ENCODE data around the gene BAIAP3. TPM values are rescaled to one million over a fixed set of nuclear protein-coding genes. Genes with fewer than 3 reads are reported as not detected.

BAIAP3 gene
- total and polyA plus RNA-seq, 10 donors: 2.7 to 15.7 (median 6.3) TPM

DNA sequence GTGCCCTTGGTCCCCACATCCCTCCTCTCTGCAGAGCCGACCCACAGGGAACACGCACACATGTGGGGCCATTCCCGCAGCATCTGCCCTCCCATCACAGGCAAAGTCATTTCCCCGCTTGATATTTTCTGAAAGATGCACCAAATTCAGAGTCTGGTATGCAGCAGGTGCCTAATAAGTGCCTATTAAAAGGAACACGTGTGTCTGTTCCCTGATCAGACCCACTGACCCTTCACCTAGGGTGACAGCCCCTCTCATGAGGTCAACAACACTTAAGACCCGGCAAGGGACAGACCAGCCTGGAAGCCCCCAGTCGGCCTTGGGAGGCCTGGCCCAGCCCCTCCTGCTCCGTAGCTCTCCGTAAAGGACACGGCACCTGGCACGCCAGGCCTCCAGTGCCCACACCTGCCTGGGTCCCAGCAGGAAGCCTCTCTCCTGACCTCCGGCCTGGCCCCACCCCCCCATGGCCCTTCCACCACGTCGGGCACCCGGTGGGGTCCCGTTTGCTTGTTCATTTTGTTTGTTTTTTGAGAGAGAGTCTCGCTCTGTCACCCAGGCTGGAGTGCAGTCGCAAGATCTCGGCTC lies 61.0 kb downstream of the BAIAP3 start:
- no peaks in the 10 kb centered on the region for H3K4me1 ChIP-seq
- DNase-seq: no peak
- H3K27ac ChIP-seq: no peak overlapping the region
- no peaks in the 10 kb centered on the region for H3K27me3 ChIP-seq (replicated peaks in 1 of 7)
- 88 to 96% (median 92%) methylated on average over 18 to 19 of the region's 19 CpGs for WGBS, 5 donors
- intact Hi-C loops (cut with DNase I; ENCODE audit: low total_unique reads): no loop called here
- H3K4me3 ChIP-seq: no peak overlapping the region
- no peaks in the 10 kb centered on the region for H3K9me3 ChIP-seq
- TF ChIP-seq POLR2AphosphoS5 (IDR thresholded peaks at IDR 0.05) (peak in 1 of 3 donors; percentile 37), POLR2A (IDR thresholded peaks at IDR 0.05) (no peak)
- H3K36me3 ChIP-seq: peaks cover 0 to 100% (median 79%) of the 10 kb centered on the region in 6 donors

DNA sequence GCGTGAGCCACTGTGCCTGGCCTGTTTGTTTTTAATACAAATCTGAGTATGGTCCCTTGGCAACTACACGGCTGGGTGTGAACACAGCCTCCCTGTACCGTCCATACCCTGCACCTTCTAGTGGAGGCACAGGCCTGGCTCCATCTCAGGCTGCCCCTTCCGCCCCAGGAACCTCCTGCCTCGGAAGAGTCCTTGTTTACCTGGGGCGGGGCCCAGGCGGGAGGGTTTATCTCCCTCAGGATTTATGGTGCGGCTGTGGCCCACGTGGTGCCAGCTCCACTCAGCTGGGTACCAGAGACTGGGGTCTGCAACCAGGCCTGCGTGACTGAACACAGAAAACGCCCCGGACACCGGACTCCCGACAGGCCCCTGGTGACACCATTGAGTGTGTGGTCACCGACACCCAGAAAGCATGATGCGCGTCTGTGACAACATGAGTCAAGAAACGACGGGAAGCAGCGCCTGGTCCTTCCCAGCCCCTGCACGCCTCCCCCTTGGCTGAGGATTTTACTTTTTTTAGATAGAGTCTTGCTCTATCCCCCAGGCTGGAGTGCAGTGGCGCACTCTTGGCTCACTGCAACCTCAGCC lies 62.1 kb downstream of the BAIAP3 start:
- H3K27me3 ChIP-seq (replicated peaks in 1 of 7): no peaks in the 10 kb centered on the region
- intact Hi-C loops (cut with DNase I; ENCODE audit: low total_unique reads): no loop called here
- no peaks in the 10 kb centered on the region for H3K9me3 ChIP-seq
- WGBS, 5 donors: 92 to 97% (median 95%) methylated on average over 21 to 22 of the region's 22 CpGs
- DNase-seq: no peak
- no peak overlapping the region for H3K27ac ChIP-seq
- H3K36me3 ChIP-seq: peaks cover 0 to 100% (median 78%) of the 10 kb centered on the region in 6 donors
- no peak overlapping the region for H3K4me3 ChIP-seq
- no peaks in the 10 kb centered on the region for H3K4me1 ChIP-seq
- peak in 1 of 3 donors; percentile 23 for TF ChIP-seq POLR2AphosphoS5 (IDR thresholded peaks at IDR 0.05)
- TF ChIP-seq, protein P1, sequence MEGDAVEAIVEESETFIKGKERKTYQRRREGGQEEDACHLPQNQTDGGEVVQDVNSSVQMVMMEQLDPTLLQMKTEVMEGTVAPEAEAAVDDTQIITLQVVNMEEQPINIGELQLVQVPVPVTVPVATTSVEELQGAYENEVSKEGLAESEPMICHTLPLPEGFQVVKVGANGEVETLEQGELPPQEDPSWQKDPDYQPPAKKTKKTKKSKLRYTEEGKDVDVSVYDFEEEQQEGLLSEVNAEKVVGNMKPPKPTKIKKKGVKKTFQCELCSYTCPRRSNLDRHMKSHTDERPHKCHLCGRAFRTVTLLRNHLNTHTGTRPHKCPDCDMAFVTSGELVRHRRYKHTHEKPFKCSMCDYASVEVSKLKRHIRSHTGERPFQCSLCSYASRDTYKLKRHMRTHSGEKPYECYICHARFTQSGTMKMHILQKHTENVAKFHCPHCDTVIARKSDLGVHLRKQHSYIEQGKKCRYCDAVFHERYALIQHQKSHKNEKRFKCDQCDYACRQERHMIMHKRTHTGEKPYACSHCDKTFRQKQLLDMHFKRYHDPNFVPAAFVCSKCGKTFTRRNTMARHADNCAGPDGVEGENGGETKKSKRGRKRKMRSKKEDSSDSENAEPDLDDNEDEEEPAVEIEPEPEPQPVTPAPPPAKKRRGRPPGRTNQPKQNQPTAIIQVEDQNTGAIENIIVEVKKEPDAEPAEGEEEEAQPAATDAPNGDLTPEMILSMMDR (IDR thresholded peaks at IDR 0.05 in 8 of 11, conservative IDR thresholded peaks at IDR 0.05 in 3 of 11): no peak

DNA sequence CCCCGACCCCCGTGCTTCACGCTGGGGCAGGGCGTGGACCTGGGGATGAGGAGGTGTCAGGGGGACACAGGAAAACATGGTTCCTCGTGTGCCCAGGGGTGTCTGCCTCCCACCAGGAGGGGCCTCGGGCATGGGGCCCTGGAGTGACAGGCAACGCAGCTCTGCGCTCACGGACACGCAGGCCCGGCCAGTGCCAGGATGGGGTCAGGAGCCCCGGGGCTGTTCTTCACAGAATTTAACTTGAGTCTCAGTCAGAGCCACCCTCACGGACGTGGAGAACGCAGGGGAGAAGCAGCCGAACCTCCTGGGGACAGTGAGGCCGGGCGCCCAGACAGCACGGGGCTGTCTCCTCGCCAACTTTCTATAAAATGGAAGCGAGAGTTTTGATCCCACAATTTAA lies 64.3 kb downstream of the BAIAP3 start:
- Histone ChIP-seq H3K36me3 (peaks cover 0 to 100% (median 81%) of the 10 kb centered on the region in 6 donors), H3K27ac (no peak overlapping the region), H3K9me3 (no peaks in the 10 kb centered on the region), H3K4me1 (no peaks in the 10 kb centered on the region), H3K27me3 (replicated peaks in 1 of 7) (no peaks in the 10 kb centered on the region), H3K4me3 (no peak overlapping the region)
- no peak for TF ChIP-seq POLR2A (IDR thresholded peaks at IDR 0.05)
- TF ChIP-seq, protein P1 (IDR thresholded peaks at IDR 0.05 in 8 of 11, conservative IDR thresholded peaks at IDR 0.05 in 3 of 11): no peak
- TF ChIP-seq POLR2AphosphoS5 (IDR thresholded peaks at IDR 0.05): no peak
- WGBS, 5 donors: 96 to 98% (median 96%) methylated on average over 17 to 21 of the region's 21 CpGs
- intact Hi-C loops (cut with DNase I; ENCODE audit: low total_unique reads): no loop called here
- DNase-seq: no peak

DNA sequence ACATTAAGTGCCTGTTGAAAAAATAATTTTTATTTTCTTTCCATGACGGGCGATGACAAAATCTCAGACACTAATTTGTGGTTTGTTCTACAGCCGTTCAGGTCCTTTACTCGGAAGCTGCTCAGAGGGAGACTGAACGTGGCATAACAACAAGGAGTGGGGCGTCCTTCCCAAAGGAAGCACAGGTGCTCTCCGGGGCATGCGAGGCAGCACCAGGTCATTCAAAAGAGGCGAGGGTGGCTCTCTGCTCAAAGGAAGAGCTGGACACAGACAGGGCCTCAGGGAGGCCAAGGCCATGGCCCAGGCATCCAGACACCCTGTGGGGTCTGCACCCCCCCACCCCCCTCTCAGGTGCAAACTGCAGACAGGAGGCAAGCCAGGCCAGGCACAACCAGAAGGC lies 64.9 kb downstream of the BAIAP3 start:
- no peaks in the 10 kb centered on the region for H3K27me3 ChIP-seq (replicated peaks in 1 of 7)
- H3K9me3 ChIP-seq: no peaks in the 10 kb centered on the region
- no peak for DNase-seq
- WGBS, 5 donors: 94 to 97% (median 95%) methylated on average over 9 of the region's 9 CpGs
- intact Hi-C loops (cut with DNase I; ENCODE audit: low total_unique reads): no loop called here
- H3K4me1 ChIP-seq: no peaks in the 10 kb centered on the region
- H3K27ac ChIP-seq: no peak overlapping the region
- TF ChIP-seq, protein P1 (IDR thresholded peaks at IDR 0.05 in 8 of 11, conservative IDR thresholded peaks at IDR 0.05 in 3 of 11): no peak
- no peak for TF ChIP-seq POLR2AphosphoS5 (IDR thresholded peaks at IDR 0.05)
- no peak for TF ChIP-seq POLR2A (IDR thresholded peaks at IDR 0.05)
- no peak overlapping the region for H3K4me3 ChIP-seq
- H3K36me3 ChIP-seq: peaks cover 0 to 100% (median 80%) of the 10 kb centered on the region in 6 donors

Other genes with a start within 250 kb of the BAIAP3 start
- not detected for gene C1QTNF8, start 237.4 kb upstream of the BAIAP3 start, total RNA-seq
- gene C1QTNF8, start 237.4 kb upstream of the BAIAP3 start, polyA plus RNA-seq: not detected
- gene CACNA1H, start 180.5 kb upstream of the BAIAP3 start, total RNA-seq: 1 to 10 TPM in 3 of 7 donors, under 1 TPM in 4; 0.33 to 2.1 (median 0.91) TPM
- 1 to 10 TPM in 1 of 3 donors, under 1 TPM in 2; 0.35 to 1.1 (median 0.39) TPM for gene CACNA1H, start 180.5 kb upstream of the BAIAP3 start, polyA plus RNA-seq
- under 1 TPM in 1 of 7 donors, not detected in 6; 0.46 TPM for gene TPSG1, start 108.4 kb upstream of the BAIAP3 start, total RNA-seq
- gene TPSG1, start 108.4 kb upstream of the BAIAP3 start, polyA plus RNA-seq: not detected
- 1 to 10 TPM in 4 of 7 donors, not detected in 3; 1.1 to 8.2 (median 4.5) TPM for gene TPSB2, start 103.5 kb upstream of the BAIAP3 start, total RNA-seq
- under 1 TPM in 2 of 3 donors, not detected in 1; 0.29 to 0.50 TPM for gene TPSB2, start 103.5 kb upstream of the BAIAP3 start, polyA plus RNA-seq
- 10 to 100 TPM in 2 of 7 donors, 1 to 10 TPM in 3, under 1 TPM in 1, not detected in 1; 0.60 to 17.9 (median 1.8) TPM for gene TPSAB1, start 92.9 kb upstream of the BAIAP3 start, total RNA-seq
- gene TPSAB1, start 92.9 kb upstream of the BAIAP3 start, polyA plus RNA-seq: under 1 TPM; 0.26 to 0.65 (median 0.59) TPM
- under 1 TPM in 1 of 7 donors, not detected in 6; 0.76 TPM for gene TPSD1, start 77.6 kb upstream of the BAIAP3 start, total RNA-seq
- under 1 TPM in 1 of 3 donors, not detected in 2; 0.11 TPM for gene TPSD1, start 77.6 kb upstream of the BAIAP3 start, polyA plus RNA-seq
- gene UBE2I, start 24.0 kb upstream of the BAIAP3 start, total RNA-seq: 100 to 1,000 TPM; 101 to 142 (median 129) TPM
- 10 to 100 TPM; 78.1 to 94.9 (median 83.7) TPM for gene UBE2I, start 24.0 kb upstream of the BAIAP3 start, polyA plus RNA-seq
- 10 to 100 TPM; 31.1 to 73.1 (median 41.5) TPM for gene TSR3, start 18.2 kb downstream of the BAIAP3 start, total RNA-seq
- 10 to 100 TPM; 38.0 to 65.9 (median 55.2) TPM for gene TSR3, start 18.2 kb downstream of the BAIAP3 start, polyA plus RNA-seq
- 10 to 100 TPM; 60.4 to 80.6 (median 73.4) TPM for gene GNPTG, start 18.3 kb downstream of the BAIAP3 start, total RNA-seq
- gene GNPTG, start 18.3 kb downstream of the BAIAP3 start, polyA plus RNA-seq: 10 to 100 TPM; 55.6 to 62.8 (median 56.7) TPM
- gene UNKL, start 81.1 kb downstream of the BAIAP3 start, total RNA-seq: 10 to 100 TPM; 34.8 to 80.0 (median 51.6) TPM
- 10 to 100 TPM in 1 of 3 donors, 1 to 10 TPM in 2; 6.6 to 17.1 (median 8.2) TPM for gene UNKL, start 81.1 kb downstream of the BAIAP3 start, polyA plus RNA-seq
- 10 to 100 TPM in 6 of 7 donors, 1 to 10 TPM in 1; 7.9 to 13.5 (median 10.7) TPM for gene UQCC4, start 87.1 kb downstream of the BAIAP3 start, total RNA-seq
- gene UQCC4, start 87.1 kb downstream of the BAIAP3 start, polyA plus RNA-seq: 10 to 100 TPM; 20.9 to 33.9 (median 23.4) TPM
- 1 to 10 TPM in 1 of 7 donors, under 1 TPM in 1, not detected in 5; 0.73 to 1.3 TPM for gene PERCC1, start 97.4 kb downstream of the BAIAP3 start, total RNA-seq
- under 1 TPM in 1 of 3 donors, not detected in 2; 0.11 TPM for gene PERCC1, start 97.4 kb downstream of the BAIAP3 start, polyA plus RNA-seq
- gene CCDC154, start 110.9 kb downstream of the BAIAP3 start, total RNA-seq: 1 to 10 TPM; 1.6 to 6.4 (median 3.8) TPM
- 10 to 100 TPM in 2 of 3 donors, 1 to 10 TPM in 1; 8.3 to 18.2 (median 10.8) TPM for gene CCDC154, start 110.9 kb downstream of the BAIAP3 start, polyA plus RNA-seq
- 100 to 1,000 TPM in 6 of 7 donors, 10 to 100 TPM in 1; 76.5 to 146 (median 127) TPM for gene CLCN7, start 141.4 kb downstream of the BAIAP3 start, total RNA-seq
- gene CLCN7, start 141.4 kb downstream of the BAIAP3 start, polyA plus RNA-seq: 100 to 1,000 TPM in 1 of 3 donors, 10 to 100 TPM in 2; 43.2 to 117 (median 59.6) TPM
- under 1 TPM in 5 of 7 donors, not detected in 2; 0.23 to 0.85 (median 0.60) TPM for gene PTX4, start 155.3 kb downstream of the BAIAP3 start, total RNA-seq
- under 1 TPM in 2 of 3 donors, not detected in 1; 0.03 to 0.19 TPM for gene PTX4, start 155.3 kb downstream of the BAIAP3 start, polyA plus RNA-seq
- gene TELO2, start 159.7 kb downstream of the BAIAP3 start, total RNA-seq: 10 to 100 TPM; 28.5 to 64.2 (median 44.0) TPM
- 100 to 1,000 TPM in 1 of 3 donors, 10 to 100 TPM in 2; 60.3 to 110 (median 83.5) TPM for gene TELO2, start 159.7 kb downstream of the BAIAP3 start, polyA plus RNA-seq
- 10 to 100 TPM; 12.6 to 47.1 (median 26.9) TPM for gene TMEM204, start 200.0 kb downstream of the BAIAP3 start, total RNA-seq
- 10 to 100 TPM; 10.1 to 21.0 (median 13.6) TPM for gene TMEM204, start 200.0 kb downstream of the BAIAP3 start, polyA plus RNA-seq